Stomach (tissue), 9 donors: ENCODE results near the gene TBC1D9B. TPM values are rescaled to one million over a fixed set of nuclear protein-coding genes. Genes with fewer than 3 reads are reported as not detected.

Experiments
- DNase-seq, 2 donors: peaks; one replicate each; pipeline versions ENCODE4 v3.0.0 to v3.0.0-alpha.2; 2013 to 2019
- H3K27ac ChIP-seq, 5 donors: fragments of 200-600 bp in 4 of 5; sonication (generic) in 4 of 5; one replicate each; pipeline ENCODE4 v1.5.1; 2013 to 2019; ENCODE audit warnings: mild to moderate bottlenecking in 1 of 5, moderate library complexity in 1 of 5
- H3K27me3 ChIP-seq, 3 donors: fragments of 200-600 bp; sonication (generic); one replicate each; pipeline ENCODE4 v1.5.1; 2017 to 2019; ENCODE audit warnings: mixed run types in 1 of 3
- H3K36me3 ChIP-seq, 4 donors: fragments of 200-600 bp; sonication (generic); 1 replicate in 3 of 4; 2 replicates in 1 of 4; pipeline ENCODE4 v1.5.1; 2016 to 2019
- H3K4me1 ChIP-seq, 4 donors: fragments of 200-600 bp; sonication (generic); one replicate each; pipeline ENCODE4 v1.5.1; 2016 to 2019
- H3K4me3 ChIP-seq, 4 donors: fragments of 200-600 bp; sonication (generic) in 3 of 4; one replicate each; pipeline ENCODE4 v1.5.1; 2016 to 2019; ENCODE audit warnings: mild to moderate bottlenecking in 1 of 4
- H3K9me3 ChIP-seq, 4 donors: fragments of 200-600 bp; sonication (generic); one replicate each; pipeline ENCODE4 v1.5.1; 2016 to 2019
- EP300 ChIP-seq: sonication (generic); formaldehyde crosslinking; IDR thresholded peaks from one replicate; pipeline ENCODE4 v1.6.1; 2017; ENCODE audit warnings: antibody characterized with exemption
- POLR2A ChIP-seq, 4 donors: fragments of 450-650 bp; IDR thresholded peaks; one replicate each; pipeline ENCODE4 v1.6.1; 2016; ENCODE audit warnings: antibody characterized with exemption in 4 of 4, control low read depth in 2 of 4, mild to moderate bottlenecking in 1 of 4, moderate library complexity in 1 of 4
- POLR2AphosphoS5 ChIP-seq, 3 donors: sonication (generic); formaldehyde crosslinking; IDR thresholded peaks; one replicate each; pipeline ENCODE4 v1.6.1; 2016; ENCODE audit warnings: antibody characterized with exemption in 3 of 3
- WGBS, 5 donors: extraction: QIAGEN DNeasy Blood & Tissue Kit in 3 of 5; methylation state at CpG; one replicate each; pipeline versions ENCODE4 v1.1.5 to v1.1.7; 2013 to 2018; 5-methylcytosine and 5-hydroxymethylcytosine counted together
- intact Hi-C: fragments of 100-400 bp; cut with DNase I; formaldehyde crosslinking; loops from one replicate; pipeline ENCODE4 v1.15.1; 2023; ENCODE audit warnings: low total_unique reads
- polyA plus RNA-seq, 3 donors: library from polyadenylated mRNA; stranded (reverse); fragments of 200-250 nt; gene quantifications; one replicate each; pipeline ENCODE4 v1.2.3, GENCODE V29; 2013
- total RNA-seq, 5 donors: library from RNA; depleted of rRNA; stranded (reverse); fragments of >200 nt; gene quantifications; one replicate each; pipeline versions ENCODE4 v1.1.0 to v1.2.3, GENCODE V29; 2014 to 2016
- TF ChIP-seq, protein P1 (sequence below), 7 experiments: fragments of 450-650 bp in 4 of 7; fragments of 200-600 bp in 3 of 7; sonication (generic) in 3 of 7; IDR thresholded peaks; one replicate each; pipeline ENCODE4 v1.5.1; 2016 to 2019; ENCODE audit warnings: antibody characterized with exemption in 7 of 7, control low read depth in 2 of 7, mild to moderate bottlenecking in 1 of 7
- donor health status: healthy with polysubstance abuse.
- donor health status: Bipolar disorder and iron deficiency.
- donor health status: healthy.

Gene TBC1D9B
- total and polyA plus RNA-seq, 8 donors = 29.9 to 260 (median 60.1) TPM

GRCh38 chr5:179862296-179862695 lies 45.4 kb downstream of the TBC1D9B start:
- peaks cover 0 to 6% (median 0%) of the 10 kb centered on the region in 4 donors for H3K9me3 ChIP-seq
- peaks cover 0 to 24% (median 21%) of the 10 kb centered on the region in 4 donors for H3K4me1 ChIP-seq
- TF ChIP-seq POLR2A (IDR thresholded peaks at IDR 0.05) (no peak), EP300 (no peak)
- no peak for DNase-seq
- no peak overlapping the region for H3K4me3 ChIP-seq
- WGBS, 5 donors = 93 to 100% (median 98%) methylated on average over 2 of the region's 2 CpGs
- no peak overlapping the region for H3K27ac ChIP-seq
- H3K27me3 ChIP-seq = no peaks in the 10 kb centered on the region
- H3K36me3 ChIP-seq = peaks cover 34 to 58% (median 53%) of the 10 kb centered on the region in 4 donors
- intact Hi-C loops = no loop called here

GRCh38 chr5:179860301-179860700 lies 47.4 kb downstream of the TBC1D9B start:
- Histone ChIP-seq H3K9me3 (peaks cover 0 to 6% (median 0%) of the 10 kb centered on the region in 4 donors), H3K27ac (no peak overlapping the region), H3K27me3 (no peaks in the 10 kb centered on the region), H3K36me3 (peaks cover 29 to 38% (median 33%) of the 10 kb centered on the region in 4 donors), H3K4me3 (no peak overlapping the region), H3K4me1 (peaks cover 0 to 33% (median 26%) of the 10 kb centered on the region in 4 donors)
- no peak for DNase-seq
- intact Hi-C loops = no loop called here
- TF ChIP-seq, protein P1, sequence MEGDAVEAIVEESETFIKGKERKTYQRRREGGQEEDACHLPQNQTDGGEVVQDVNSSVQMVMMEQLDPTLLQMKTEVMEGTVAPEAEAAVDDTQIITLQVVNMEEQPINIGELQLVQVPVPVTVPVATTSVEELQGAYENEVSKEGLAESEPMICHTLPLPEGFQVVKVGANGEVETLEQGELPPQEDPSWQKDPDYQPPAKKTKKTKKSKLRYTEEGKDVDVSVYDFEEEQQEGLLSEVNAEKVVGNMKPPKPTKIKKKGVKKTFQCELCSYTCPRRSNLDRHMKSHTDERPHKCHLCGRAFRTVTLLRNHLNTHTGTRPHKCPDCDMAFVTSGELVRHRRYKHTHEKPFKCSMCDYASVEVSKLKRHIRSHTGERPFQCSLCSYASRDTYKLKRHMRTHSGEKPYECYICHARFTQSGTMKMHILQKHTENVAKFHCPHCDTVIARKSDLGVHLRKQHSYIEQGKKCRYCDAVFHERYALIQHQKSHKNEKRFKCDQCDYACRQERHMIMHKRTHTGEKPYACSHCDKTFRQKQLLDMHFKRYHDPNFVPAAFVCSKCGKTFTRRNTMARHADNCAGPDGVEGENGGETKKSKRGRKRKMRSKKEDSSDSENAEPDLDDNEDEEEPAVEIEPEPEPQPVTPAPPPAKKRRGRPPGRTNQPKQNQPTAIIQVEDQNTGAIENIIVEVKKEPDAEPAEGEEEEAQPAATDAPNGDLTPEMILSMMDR (IDR thresholded peaks at IDR 0.05) = no peak
- TF ChIP-seq POLR2AphosphoS5 (IDR thresholded peaks at IDR 0.05) (no peak), POLR2A (IDR thresholded peaks at IDR 0.05) (no peak), EP300 (no peak)
- 66 to 85% (median 76%) methylated on average over 11 of the region's 11 CpGs for WGBS, 5 donors

DNA sequence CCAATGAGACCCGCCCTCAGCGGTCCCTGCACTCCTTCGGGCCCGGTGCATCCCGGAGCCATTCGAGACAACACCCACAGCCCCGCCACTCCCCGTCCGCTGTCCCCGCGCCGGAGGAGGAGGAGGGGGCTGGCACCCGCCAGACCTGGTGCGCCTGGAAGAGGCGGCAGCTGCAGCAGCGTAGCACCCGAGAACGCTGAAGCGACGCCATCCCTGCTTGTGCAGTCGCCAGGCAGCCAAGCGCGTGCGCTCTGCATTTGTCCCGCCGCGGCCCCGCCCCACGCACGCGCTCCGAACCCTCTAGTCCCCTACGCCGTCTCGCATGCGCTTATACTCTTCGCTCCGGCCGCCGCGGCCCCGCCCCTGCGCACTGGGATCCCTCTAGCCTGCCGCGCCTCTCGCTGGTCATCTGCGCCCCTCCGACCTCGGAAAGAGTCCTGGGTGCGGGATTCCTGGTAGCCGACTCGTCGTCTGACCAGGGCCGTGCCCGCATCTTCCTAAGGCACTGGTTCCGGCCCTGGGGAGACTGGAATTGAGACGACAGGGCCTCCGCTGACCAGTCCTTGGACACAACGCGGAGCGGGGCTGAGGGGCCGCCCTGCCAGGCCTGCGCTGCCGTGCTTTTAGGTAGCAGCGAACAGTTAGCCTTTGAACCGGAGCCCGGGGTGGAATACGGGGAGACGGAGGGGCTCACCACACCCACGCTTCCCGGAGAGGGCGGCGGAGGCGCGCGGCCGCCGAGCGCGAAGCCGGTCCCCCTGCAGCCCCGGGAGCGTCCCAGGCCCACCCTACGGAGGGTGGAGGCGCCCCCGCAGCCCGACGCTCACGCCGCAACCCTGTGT lies 48.9 kb downstream of the TBC1D9B start, which contains the start of gene MRNIP:
Gene MRNIP (minus strand): TSS at position 232 of the 842 bp plus-strand sequence. CDS start 21 bp downstream, at position 211.
- 0 to 1% (median 0%) methylated on average over 55 to 90 of the region's 90 CpGs for WGBS, 5 donors
- intact Hi-C loops = no loop called here
- peaks cover 16 to 23% (median 18%) of the 10 kb centered on the region in 4 donors for H3K36me3 ChIP-seq

DNA sequence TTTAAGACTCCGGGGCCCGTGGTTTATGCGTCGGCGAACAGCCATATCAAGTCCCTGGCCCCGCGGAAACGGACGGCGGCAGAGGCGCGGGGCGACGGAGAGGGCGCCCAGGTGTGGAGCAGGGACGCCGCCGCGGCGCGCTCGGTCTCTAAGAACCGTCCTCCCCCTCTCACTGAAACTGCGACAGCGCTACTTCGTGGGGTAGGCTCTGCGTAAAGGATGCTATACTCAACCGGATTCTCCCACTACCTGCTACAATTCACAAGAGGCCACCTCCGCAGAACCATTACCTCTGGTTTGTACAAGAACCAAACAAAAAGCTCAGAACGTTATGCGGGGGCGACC lies 49.5 kb downstream of the TBC1D9B start:
- peaks cover 10 to 19% (median 14%) of the 10 kb centered on the region in 4 donors for H3K36me3 ChIP-seq
- H3K4me1 ChIP-seq = peaks cover 0 to 33% (median 26%) of the 10 kb centered on the region in 4 donors
- peaks cover 0 to 6% (median 0%) of the 10 kb centered on the region in 4 donors for H3K9me3 ChIP-seq
- H3K27me3 ChIP-seq = no peaks in the 10 kb centered on the region
- H3K27ac ChIP-seq = peak overlapping the region; percentile 79 to 90 (median 86)
- 0 to 1% (median 0%) methylated on average over 12 to 32 of the region's 32 CpGs for WGBS, 5 donors
- H3K4me3 ChIP-seq = peak overlapping the region; percentile 92 to 97 (median 95)
- TF ChIP-seq, protein P1 (IDR thresholded peaks at IDR 0.05) = no peak
- intact Hi-C loops = no loop called here
- peak; percentile 44 to 72 for DNase-seq

More for the DNA sequence above, 48.9 kb downstream of the TBC1D9B start, which contains the start of gene MRNIP:
- no peaks in the 10 kb centered on the region for H3K27me3 ChIP-seq
- H3K27ac ChIP-seq = peak within 1 kb of the TSS; percentile 86 to 91 (median 89)
- H3K4me1 ChIP-seq = peaks cover 0 to 33% (median 26%) of the 10 kb centered on the region in 4 donors
- peak within 1 kb of the TSS; percentile 92 to 97 (median 95) for H3K4me3 ChIP-seq
- TF ChIP-seq, protein P1 (IDR thresholded peaks at IDR 0.05) = peak in 1 of 7 experiments; percentile 28
- TF ChIP-seq POLR2AphosphoS5 (IDR thresholded peaks at IDR 0.05) (peak; percentile 78 to 94 (median 84)), POLR2A (IDR thresholded peaks at IDR 0.05) (peak in 1 of 4 donors; percentile 13), EP300 (no peak)
- peaks cover 0 to 6% (median 0%) of the 10 kb centered on the region in 4 donors for H3K9me3 ChIP-seq
- peak; percentile 97 to 99 for DNase-seq
